Measurements from ENCODE around the gene GOLGA6L24. TPM values are rescaled to one million over a fixed set of nuclear protein-coding genes. Genes with fewer than 3 reads are reported as not detected.
"Not testable (repeated sequence)": the region's sequence is repeated elsewhere in the genome, so short reads cannot be mapped to it uniquely, and the experiment has no call there.

GOLGA6L24 gene, protein sequence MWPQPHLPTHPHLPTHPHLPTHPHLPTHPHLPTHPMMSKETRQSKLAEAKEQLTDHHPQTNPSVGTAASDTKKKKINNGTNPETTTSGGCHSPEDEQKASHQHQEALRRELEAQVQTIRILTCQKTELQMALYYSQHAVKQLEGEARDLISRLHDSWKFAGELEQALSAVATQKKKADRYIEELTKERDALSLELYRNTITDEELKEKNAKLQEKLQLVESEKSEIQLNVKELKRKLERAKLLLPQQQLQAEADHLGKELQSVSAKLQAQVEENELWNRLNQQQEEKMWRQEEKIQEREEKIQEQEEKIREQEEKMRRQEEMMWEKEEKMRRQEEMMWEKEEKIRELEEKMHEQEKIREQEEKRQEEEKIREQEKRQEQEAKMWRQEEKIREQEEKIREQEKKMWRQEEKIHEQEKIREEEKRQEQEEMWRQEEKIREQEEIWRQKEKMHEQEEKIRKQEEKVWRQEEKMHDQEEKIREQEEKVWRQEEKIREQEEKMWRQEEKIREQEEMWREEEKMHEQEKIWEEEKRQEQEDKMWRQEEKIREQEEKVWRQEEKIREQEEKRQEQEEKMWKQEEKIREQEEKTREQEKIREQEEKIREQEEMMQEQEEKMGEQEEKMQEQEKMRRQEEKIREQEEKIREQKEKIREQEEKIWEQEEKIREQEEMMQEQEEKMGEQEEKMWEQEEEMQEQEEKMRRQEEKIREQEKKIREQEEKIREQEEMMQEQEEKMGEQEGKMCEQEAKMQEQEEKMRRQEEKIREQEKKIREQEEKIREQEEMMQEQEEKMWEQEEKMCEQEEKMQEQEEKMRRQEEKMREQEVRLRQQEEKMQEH
- total RNA-seq: not detected
- polyA plus RNA-seq: not detected

GRCh38 chr15:28357984-28358383 is at the start of gene GOLGA6L24:
TSS of gene GOLGA6L24 (minus strand) at chr15:28358084. CDS start at chr15:28358023, 61 bp downstream.
- intact Hi-C loops (cut with DNase I); H3K9me3 ChIP-seq; DNase-seq; H3K36me3 ChIP-seq; H3K27ac ChIP-seq; H3K4me3 ChIP-seq; H3K27me3 ChIP-seq; H3K4me1 ChIP-seq: not testable (repeated sequence)
- WGBS, 2 donors: no CpG with 5 or more reads among the region's 7 CpGs

DNA sequence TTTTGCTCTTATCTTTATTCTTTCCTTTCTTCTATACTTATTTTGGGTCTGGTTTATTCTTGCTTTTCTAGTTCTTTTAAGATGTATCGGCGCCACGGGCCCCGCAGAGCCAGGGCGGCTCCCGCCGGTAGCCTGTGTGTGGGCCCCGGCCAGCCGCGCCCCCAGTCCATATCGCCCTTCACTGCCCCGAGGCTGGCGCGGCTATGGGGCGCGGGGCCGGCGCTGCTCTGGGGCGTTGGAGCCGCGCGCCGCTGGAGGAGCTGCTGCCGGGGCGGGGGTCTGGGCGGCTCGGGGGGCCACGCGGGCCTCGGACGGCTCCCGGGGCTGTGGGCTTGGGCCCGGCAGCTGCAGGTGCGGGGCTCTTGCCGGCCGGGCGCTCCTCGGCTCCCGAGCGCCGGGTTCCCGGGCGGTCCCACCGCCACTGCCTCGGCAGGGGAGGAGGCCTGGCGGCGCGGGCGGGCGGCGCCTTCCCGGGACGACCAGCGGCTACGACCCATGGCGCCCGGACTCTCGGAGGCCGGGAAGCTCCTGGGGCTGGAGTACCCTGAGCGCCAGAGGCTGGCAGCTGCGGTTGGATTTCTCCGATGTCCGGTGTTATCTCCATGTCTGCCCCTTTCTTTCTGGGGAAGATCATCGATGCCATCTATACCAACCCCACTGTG is 45.0 kb upstream of the GOLGA6L24 start:
- H3K36me3 ChIP-seq; H3K27me3 ChIP-seq; intact Hi-C loops (cut with DNase I); DNase-seq; H3K4me1 ChIP-seq; H3K9me3 ChIP-seq; H3K4me3 ChIP-seq; H3K27ac ChIP-seq: not testable (repeated sequence)
- WGBS, 2 donors: no CpG with 5 or more reads among the region's 64 CpGs

DNA sequence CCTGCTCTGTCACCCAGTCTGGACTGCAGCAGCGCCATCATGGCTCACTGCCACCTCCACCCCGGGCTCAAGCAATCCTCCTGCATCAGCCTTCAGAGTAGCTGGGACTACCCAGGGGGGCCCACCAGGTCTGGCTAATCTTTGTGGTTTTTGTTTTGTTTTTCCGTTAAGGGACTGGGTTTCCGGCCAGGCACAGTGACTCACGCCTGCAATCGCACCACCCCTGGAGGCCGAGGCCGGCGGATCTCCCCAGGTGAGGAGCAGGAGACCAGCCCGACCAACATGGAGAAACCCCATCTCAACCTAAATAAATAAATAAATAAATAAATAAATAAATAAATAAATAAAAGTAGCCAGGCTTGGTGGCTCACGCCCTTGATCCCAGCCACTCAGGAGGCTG is 38.1 kb upstream of the GOLGA6L24 start:
- H3K27ac ChIP-seq; H3K36me3 ChIP-seq; intact Hi-C loops (cut with DNase I); DNase-seq; H3K9me3 ChIP-seq; H3K27me3 ChIP-seq; H3K4me1 ChIP-seq; H3K4me3 ChIP-seq: not testable (repeated sequence)
- WGBS, 2 donors: 77 to 96% methylated on average over 2 of the region's 11 CpGs

DNA sequence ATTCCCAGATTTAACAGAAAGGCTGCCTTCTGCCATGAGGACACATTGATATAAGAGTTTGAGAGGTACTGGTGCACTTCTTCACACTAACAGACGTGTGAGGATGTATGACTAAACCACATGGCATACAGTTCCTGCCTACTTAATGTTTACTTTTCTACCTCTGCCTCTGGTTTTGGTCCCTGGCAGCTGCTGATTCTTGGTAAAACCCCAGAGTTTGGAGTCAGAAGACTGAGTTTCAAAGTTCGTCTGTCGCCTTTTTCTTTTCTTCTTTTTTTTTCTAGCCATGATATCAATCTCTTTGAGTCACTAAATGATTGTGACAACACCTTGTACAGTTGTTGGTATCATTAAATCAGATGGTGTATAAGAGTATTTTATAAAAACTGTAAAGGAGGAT is 22.2 kb upstream of the GOLGA6L24 start:
- H3K27me3 ChIP-seq; H3K9me3 ChIP-seq; DNase-seq; H3K4me3 ChIP-seq; H3K27ac ChIP-seq; H3K4me1 ChIP-seq; H3K36me3 ChIP-seq; intact Hi-C loops (cut with DNase I): not testable (repeated sequence)
- 52 to 69% methylated on average over 2 of the region's 3 CpGs for WGBS, 2 donors

- H3K9me3 ChIP-seq; H3K27me3 ChIP-seq; H3K36me3 ChIP-seq; H3K4me1 ChIP-seq; H3K27ac ChIP-seq; H3K4me3 ChIP-seq; intact Hi-C loops (cut with DNase I); DNase-seq: not testable (repeated sequence)
- WGBS, 2 donors: no CpG with 5 or more reads among the region's 8 CpGs
Measured at GRCh38 chr15:28378364-28378763, 20.5 kb upstream of the GOLGA6L24 start, which contains the start of gene GOLGA8F. TSS of gene GOLGA8F (plus strand) at chr15:28378664. CDS start at chr15:28378762, 98 bp downstream.

- H3K27me3 ChIP-seq; H3K4me1 ChIP-seq; H3K36me3 ChIP-seq; H3K4me3 ChIP-seq; H3K27ac ChIP-seq; intact Hi-C loops (cut with DNase I); H3K9me3 ChIP-seq; DNase-seq: not testable (repeated sequence)
- 93 to 97% methylated on average over 12 to 13 of the region's 17 CpGs for WGBS, 2 donors
Measured at GRCh38 chr15:28365502-28365901, 7.6 kb upstream of the GOLGA6L24 start.

GRCh38 chr15:28322129-28322588 is 35.7 kb downstream of the GOLGA6L24 start, which contains the start of gene HERC2:
TSS of gene HERC2 (minus strand) at chr15:28322179. CDS start at chr15:28321433, 746 bp downstream.
- no CpG with 5 or more reads among the region's 52 CpGs for WGBS, 2 donors
- H3K4me3 ChIP-seq: peak within 1 kb of the TSS in 3 of 4 donors; percentile 33 to 43 (median 41)
- peak within 1 kb of the TSS; percentile 51 to 58 (median 55) for H3K27ac ChIP-seq
- H3K27me3 ChIP-seq; H3K4me1 ChIP-seq; intact Hi-C loops (cut with DNase I); DNase-seq; H3K9me3 ChIP-seq: not testable (repeated sequence)
- H3K36me3 ChIP-seq: peaks cover 0 to 14% (median 0%) of the 10 kb centered on the region in 4 donors

- DNase-seq; H3K9me3 ChIP-seq; intact Hi-C loops (cut with DNase I); H3K4me1 ChIP-seq; H3K27me3 ChIP-seq: not testable (repeated sequence)
- Histone ChIP-seq H3K36me3 (peaks cover 0 to 16% (median 0%) of the 10 kb centered on the region in 4 donors), H3K27ac (peak overlapping the region; percentile 51 to 58 (median 55)), H3K4me3 (peak overlapping the region in 3 of 4 donors; percentile 33 to 43 (median 41))
- 0% methylated on average over 14 to 15 of the region's 39 CpGs for WGBS, 2 donors
Measured at GRCh38 chr15:28321358-28322078, 36.4 kb downstream of the GOLGA6L24 start.

GRCh38 chr15:28319725-28320124 is 38.2 kb downstream of the GOLGA6L24 start:
- intact Hi-C loops (cut with DNase I); H3K4me3 ChIP-seq; H3K4me1 ChIP-seq; DNase-seq; H3K27me3 ChIP-seq; H3K27ac ChIP-seq; H3K9me3 ChIP-seq: not testable (repeated sequence)
- peaks cover 0 to 20% (median 0%) of the 10 kb centered on the region in 4 donors for H3K36me3 ChIP-seq
- WGBS, 2 donors: 95 to 100% methylated on average over 1 of the region's 1 CpG

GRCh38 chr15:28318828-28319227 is 39.1 kb downstream of the GOLGA6L24 start:
- H3K4me3 ChIP-seq; H3K27ac ChIP-seq; DNase-seq; H3K27me3 ChIP-seq; H3K4me1 ChIP-seq; intact Hi-C loops (cut with DNase I); H3K9me3 ChIP-seq: not testable (repeated sequence)
- peaks cover 0 to 25% (median 0%) of the 10 kb centered on the region in 4 donors for H3K36me3 ChIP-seq
- WGBS, 2 donors: 100% methylated on average over 1 of the region's 3 CpGs

DNA sequence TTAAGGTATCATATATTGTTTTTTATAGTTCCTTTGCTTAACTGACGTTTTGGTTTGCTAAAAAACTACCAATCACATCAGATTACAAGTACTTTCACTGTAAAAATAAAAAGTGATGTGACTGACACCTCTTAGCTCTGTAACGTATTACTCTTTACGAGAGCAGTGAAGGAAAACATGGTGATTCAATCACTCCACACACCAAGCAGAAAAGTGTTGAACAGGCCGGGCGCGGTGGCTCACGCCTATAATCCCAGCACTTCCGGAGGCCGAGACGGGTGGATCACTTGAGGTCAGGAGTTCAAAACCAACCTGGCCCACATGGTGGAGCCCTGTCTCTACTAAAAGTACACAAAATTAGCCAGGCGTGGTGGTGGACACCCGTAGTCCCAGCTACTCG is 39.8 kb downstream of the GOLGA6L24 start:
- H3K4me1 ChIP-seq; DNase-seq; intact Hi-C loops (cut with DNase I); H3K27ac ChIP-seq; H3K4me3 ChIP-seq; H3K9me3 ChIP-seq; H3K27me3 ChIP-seq: not testable (repeated sequence)
- H3K36me3 ChIP-seq: peaks cover 0 to 28% (median 0%) of the 10 kb centered on the region in 4 donors
- WGBS, 2 donors: 78 to 91% methylated on average over 13 of the region's 13 CpGs
